SK-N-SH (cell line): ENCODE data around the gene F9. TPM values are rescaled to one million over a fixed set of nuclear protein-coding genes. Genes with fewer than 3 reads are reported as not detected.

Experiments
- CTCF ChIA-PET: fragments of 300-600, 350-600 bp; formaldehyde crosslinking; extraction: SDS; loops from one replicate; lab custom pipeline; 2021; lab: Yijun Ruan, JAX
- POLR2A ChIA-PET: fragments of 350-600 bp; sonication (Branson Sonifier 250); formaldehyde crosslinking; extraction: SDS; loops from one replicate; lab custom pipeline; 2020; ENCODE audit warnings: antibody characterized with exemption, inconsistent platforms; lab: Yijun Ruan, JAX
- DNase-seq: peaks from one replicate; pipeline ENCODE4 v3.0.0; 2012
- H2AFZ ChIP-seq: fragments of 200-600 bp; sonication (generic); 2 replicates; pipeline ENCODE4 v1.8.1; 2016; ENCODE audit warnings: antibody characterized with exemption, mild to moderate bottlenecking, low read depth
- H3F3A ChIP-seq: fragments of 200-600 bp; sonication (generic); replicated peaks from 2 replicates; pipeline ENCODE3; 2016; ENCODE audit warnings: antibody characterized with exemption, mild to moderate bottlenecking; ENCODE audit not compliant: insufficient read depth
- H3K27ac ChIP-seq, 2 experiments: fragments of 200-500 bp in 1 of 2; fragments of 200-600 bp in 1 of 2; sonication (Bioruptor generic) in 1 of 2; sonication (generic), shearing (Covaris generic) in 1 of 2; 2 replicates each; pipeline versions ENCODE4 v1.5.1 to v1.6.1; 2014 to 2016; ENCODE audit warnings: low read depth in 2 of 2, inconsistent platforms in 1 of 2, low read length in 1 of 2, mild to moderate bottlenecking in 1 of 2, mixed read lengths in 1 of 2
- H3K27me3 ChIP-seq: fragments of 200-600 bp; sonication (generic), shearing (Covaris generic); 2 replicates; pipeline ENCODE4 v1.6.1; 2016; ENCODE audit warnings: mixed run types; ENCODE audit not compliant: insufficient read depth
- H3K36me3 ChIP-seq, 2 experiments: fragments of 200-500 bp in 1 of 2; fragments of 200-600 bp in 1 of 2; sonication (Bioruptor generic) in 1 of 2; sonication (generic) in 1 of 2; replicated peaks in 1 of 2; 2 replicates each; pipeline versions ENCODE3 to v1.5.1; 2014 to 2016; ENCODE audit warnings: low read length in 1 of 2, mild to moderate bottlenecking in 1 of 2; ENCODE audit not compliant: insufficient read depth in 2 of 2, control insufficient read depth in 1 of 2
- H3K4me1 ChIP-seq, 2 experiments: fragments of 200-500 bp in 1 of 2; fragments of 200-600 bp in 1 of 2; sonication (Bioruptor generic) in 1 of 2; sonication (generic), shearing (Covaris generic) in 1 of 2; 2 replicates each; pipeline versions ENCODE4 v1.5.1 to v1.6.1; 2014 to 2016; ENCODE audit warnings: low read depth in 1 of 2, low read length in 1 of 2, mixed run types in 1 of 2; ENCODE audit not compliant: insufficient read depth in 2 of 2, control insufficient read depth in 1 of 2
- H3K4me2 ChIP-seq: fragments of 200-600 bp; sonication (generic), shearing (Covaris generic); 2 replicates; pipeline ENCODE4 v1.6.1; 2017; ENCODE audit warnings: mixed run types
- H3K4me3 ChIP-seq, 2 experiments: fragments of 200-500 bp in 1 of 2; fragments of 200-600 bp in 1 of 2; sonication (Bioruptor generic) in 1 of 2; sonication (generic), shearing (Covaris generic) in 1 of 2; 2 replicates each; pipeline versions ENCODE4 v1.5.1 to v1.8.1; 2014 to 2016; ENCODE audit warnings: low read depth in 2 of 2, inconsistent platforms in 1 of 2, low read length in 1 of 2, mild to moderate bottlenecking in 1 of 2, mixed read lengths in 1 of 2, moderate library complexity in 1 of 2
- H3K79me2 ChIP-seq: fragments of 200-600 bp; sonication (generic); 2 replicates; pipeline ENCODE4 v1.8.1; 2017; ENCODE audit warnings: mild to moderate bottlenecking; ENCODE audit not compliant: insufficient read depth
- H3K9ac ChIP-seq: fragments of 200-600 bp; sonication (generic); 2 replicates; pipeline ENCODE4 v1.6.1; 2017; ENCODE audit warnings: mixed run types
- H3K9me2 ChIP-seq: fragments of 200-600 bp; sonication (generic); 2 replicates; pipeline ENCODE4 v1.6.1; 2017; ENCODE audit warnings: mixed run types
- H3K9me3 ChIP-seq: fragments of 200-600 bp; sonication (generic); 2 replicates; pipeline ENCODE4 v1.6.1; 2017; ENCODE audit warnings: mixed run types, mild to moderate bottlenecking, moderate library complexity
- H4K20me1 ChIP-seq: fragments of 200-600 bp; sonication (generic); 2 replicates; pipeline ENCODE4 v1.6.1; 2017; ENCODE audit warnings: mild to moderate bottlenecking, mixed run types; ENCODE audit not compliant: insufficient read depth
- ELF1 ChIP-seq: IDR thresholded peaks from 2 replicates; pipeline ENCODE4 v1.4.0; 2012
- EZH2phosphoT487 ChIP-seq: fragments of 200-600 bp; sonication (generic); IDR thresholded peaks from 2 replicates; pipeline ENCODE4 v1.6.1; 2017; ENCODE audit warnings: low read depth, mixed run types, mild to moderate bottlenecking, antibody characterized with exemption, moderate library complexity, borderline replicate concordance
- FOXJ3 ChIP-seq: sonication (generic); formaldehyde crosslinking; IDR thresholded peaks from 2 replicates; pipeline ENCODE4 v1.5.1; 2020; ENCODE audit warnings: mild to moderate bottlenecking, missing genetic modification reagents
- JUND ChIP-seq: IDR thresholded peaks from 2 replicates; pipeline ENCODE4 v1.4.0; 2012
- NRF1 ChIP-seq: IDR thresholded peaks from 2 replicates; pipeline ENCODE4 v1.6.1; 2012; ENCODE audit warnings: low read depth, mild to moderate bottlenecking, low read length
- POLR2AphosphoS5 ChIP-seq: IDR thresholded peaks from 2 replicates; pipeline ENCODE4 v1.6.1; 2012; ENCODE audit warnings: low read depth, low read length
- RXRA ChIP-seq: IDR thresholded peaks from 2 replicates; pipeline ENCODE4 v1.4.0; 2012; ENCODE audit warnings: low read depth, mild to moderate bottlenecking, borderline replicate concordance
- SIN3A ChIP-seq: IDR thresholded peaks from 2 replicates; pipeline ENCODE4 v1.6.1; 2012; ENCODE audit warnings: low read depth, mild to moderate bottlenecking, low read length, moderate library complexity, borderline replicate concordance
- TAF1 ChIP-seq: IDR thresholded peaks from 2 replicates; pipeline ENCODE4 v1.6.1; 2012; ENCODE audit warnings: low read depth, mild to moderate bottlenecking, low read length, moderate library complexity, borderline replicate concordance
- TEAD4 ChIP-seq: IDR thresholded peaks from 2 replicates; pipeline ENCODE4 v1.4.0; 2012; ENCODE audit warnings: mild to moderate bottlenecking, borderline replicate concordance; ENCODE audit not compliant: insufficient read depth
- YY1 ChIP-seq: IDR thresholded peaks from 2 replicates; pipeline ENCODE4 v1.4.0; 2012; ENCODE audit warnings: low read depth, mild to moderate bottlenecking
- polyA plus RNA-seq, 3 experiments: library from polyadenylated mRNA; depleted of rRNA; stranded (reverse); fragments of >200 nt; gene quantifications; 2 replicates each; pipeline ENCODE4 v1.2.3, GENCODE V29; 2012
- TF ChIP-seq, protein P1 (sequence below): IDR thresholded peaks from 2 replicates; pipeline ENCODE4 v1.4.0; 2012; ENCODE audit warnings: low read depth, borderline replicate concordance
- TF ChIP-seq, protein P2 (sequence below): IDR thresholded peaks from 2 replicates; pipeline ENCODE4 v1.4.0; 2012; ENCODE audit warnings: low read depth, borderline replicate concordance
- TF ChIP-seq, protein P3 (sequence below): fragments of 200-600 bp; sonication (generic); IDR thresholded peaks from 2 replicates; pipeline ENCODE4 v1.6.1; 2017; ENCODE audit warnings: antibody characterized with exemption, mild to moderate bottlenecking, moderate library complexity
- TF ChIP-seq, protein P4 (sequence below): IDR thresholded peaks from 2 replicates; pipeline ENCODE4; 2012

Gene F9
- polyA plus RNA-seq, 1 of the 3 experiments (the other 2 are of a cell fraction) = not detected

DNA sequence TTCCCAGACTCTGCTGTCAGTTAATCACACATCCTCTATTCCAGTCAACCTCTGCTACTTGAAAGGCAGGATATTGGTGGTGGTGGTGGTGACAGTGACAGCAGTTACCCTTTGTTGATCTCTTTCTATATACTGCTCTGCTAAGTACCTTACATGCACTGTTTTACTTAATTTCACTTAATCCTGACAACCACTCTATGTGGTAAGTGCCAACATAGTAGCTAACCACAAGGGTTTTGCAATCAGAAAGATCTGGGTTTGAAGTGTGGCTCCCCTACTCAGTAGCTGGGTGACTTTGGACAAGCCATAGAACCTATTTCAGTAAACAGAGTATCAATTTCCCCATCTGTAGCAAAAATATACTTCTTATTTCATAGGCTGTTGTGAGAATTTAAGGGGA is 24.2 kb upstream of the F9 start:
- H3K79me2 ChIP-seq = no peaks in the 10 kb centered on the region

More for the DNA sequence above, 24.2 kb upstream of the F9 start:
- CTCF ChIA-PET = no interaction called here
- peaks cover 3% of the 10 kb centered on the region; the same call in 1 of the 2 replicates for H3K9me3 ChIP-seq
- TF ChIP-seq, protein P1, sequence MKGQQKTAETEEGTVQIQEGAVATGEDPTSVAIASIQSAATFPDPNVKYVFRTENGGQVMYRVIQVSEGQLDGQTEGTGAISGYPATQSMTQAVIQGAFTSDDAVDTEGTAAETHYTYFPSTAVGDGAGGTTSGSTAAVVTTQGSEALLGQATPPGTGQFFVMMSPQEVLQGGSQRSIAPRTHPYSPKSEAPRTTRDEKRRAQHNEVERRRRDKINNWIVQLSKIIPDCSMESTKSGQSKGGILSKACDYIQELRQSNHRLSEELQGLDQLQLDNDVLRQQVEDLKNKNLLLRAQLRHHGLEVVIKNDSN = no peak
- TF ChIP-seq ELF1 = no peak
- TF ChIP-seq, protein P2, sequence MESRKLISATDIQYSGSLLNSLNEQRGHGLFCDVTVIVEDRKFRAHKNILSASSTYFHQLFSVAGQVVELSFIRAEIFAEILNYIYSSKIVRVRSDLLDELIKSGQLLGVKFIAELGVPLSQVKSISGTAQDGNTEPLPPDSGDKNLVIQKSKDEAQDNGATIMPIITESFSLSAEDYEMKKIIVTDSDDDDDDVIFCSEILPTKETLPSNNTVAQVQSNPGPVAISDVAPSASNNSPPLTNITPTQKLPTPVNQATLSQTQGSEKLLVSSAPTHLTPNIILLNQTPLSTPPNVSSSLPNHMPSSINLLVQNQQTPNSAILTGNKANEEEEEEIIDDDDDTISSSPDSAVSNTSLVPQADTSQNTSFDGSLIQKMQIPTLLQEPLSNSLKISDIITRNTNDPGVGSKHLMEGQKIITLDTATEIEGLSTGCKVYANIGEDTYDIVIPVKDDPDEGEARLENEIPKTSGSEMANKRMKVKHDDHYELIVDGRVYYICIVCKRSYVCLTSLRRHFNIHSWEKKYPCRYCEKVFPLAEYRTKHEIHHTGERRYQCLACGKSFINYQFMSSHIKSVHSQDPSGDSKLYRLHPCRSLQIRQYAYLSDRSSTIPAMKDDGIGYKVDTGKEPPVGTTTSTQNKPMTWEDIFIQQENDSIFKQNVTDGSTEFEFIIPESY = no peak
- no peak for TF ChIP-seq SIN3A
- TF ChIP-seq RXRA = no peak
- TF ChIP-seq YY1 = no peak
- no peak for TF ChIP-seq EZH2phosphoT487
- TF ChIP-seq, protein P3, sequence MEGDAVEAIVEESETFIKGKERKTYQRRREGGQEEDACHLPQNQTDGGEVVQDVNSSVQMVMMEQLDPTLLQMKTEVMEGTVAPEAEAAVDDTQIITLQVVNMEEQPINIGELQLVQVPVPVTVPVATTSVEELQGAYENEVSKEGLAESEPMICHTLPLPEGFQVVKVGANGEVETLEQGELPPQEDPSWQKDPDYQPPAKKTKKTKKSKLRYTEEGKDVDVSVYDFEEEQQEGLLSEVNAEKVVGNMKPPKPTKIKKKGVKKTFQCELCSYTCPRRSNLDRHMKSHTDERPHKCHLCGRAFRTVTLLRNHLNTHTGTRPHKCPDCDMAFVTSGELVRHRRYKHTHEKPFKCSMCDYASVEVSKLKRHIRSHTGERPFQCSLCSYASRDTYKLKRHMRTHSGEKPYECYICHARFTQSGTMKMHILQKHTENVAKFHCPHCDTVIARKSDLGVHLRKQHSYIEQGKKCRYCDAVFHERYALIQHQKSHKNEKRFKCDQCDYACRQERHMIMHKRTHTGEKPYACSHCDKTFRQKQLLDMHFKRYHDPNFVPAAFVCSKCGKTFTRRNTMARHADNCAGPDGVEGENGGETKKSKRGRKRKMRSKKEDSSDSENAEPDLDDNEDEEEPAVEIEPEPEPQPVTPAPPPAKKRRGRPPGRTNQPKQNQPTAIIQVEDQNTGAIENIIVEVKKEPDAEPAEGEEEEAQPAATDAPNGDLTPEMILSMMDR = no peak
- TF ChIP-seq, protein P4, sequence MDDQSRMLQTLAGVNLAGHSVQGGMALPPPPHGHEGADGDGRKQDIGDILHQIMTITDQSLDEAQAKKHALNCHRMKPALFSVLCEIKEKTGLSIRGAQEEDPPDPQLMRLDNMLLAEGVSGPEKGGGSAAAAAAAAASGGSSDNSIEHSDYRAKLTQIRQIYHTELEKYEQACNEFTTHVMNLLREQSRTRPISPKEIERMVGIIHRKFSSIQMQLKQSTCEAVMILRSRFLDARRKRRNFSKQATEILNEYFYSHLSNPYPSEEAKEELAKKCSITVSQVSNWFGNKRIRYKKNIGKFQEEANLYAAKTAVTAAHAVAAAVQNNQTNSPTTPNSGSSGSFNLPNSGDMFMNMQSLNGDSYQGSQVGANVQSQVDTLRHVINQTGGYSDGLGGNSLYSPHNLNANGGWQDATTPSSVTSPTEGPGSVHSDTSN = no peak
- no peak for TF ChIP-seq TEAD4
- TF ChIP-seq POLR2AphosphoS5 = no peak
- no peak for TF ChIP-seq JUND
- no peak for TF ChIP-seq TAF1
- no peak for TF ChIP-seq FOXJ3 (CRISPR knock-in tag)
- no peak for TF ChIP-seq NRF1
- TF ChIP-seq, all 33 proteins: peak for 0
- Histone ChIP-seq H3K27ac (no peak overlapping the region), H4K20me1 (no peaks in the 10 kb centered on the region), H3K9ac (no peak overlapping the region), H3F3A (no peaks in the 10 kb centered on the region), H3K36me3 (no peaks in the 10 kb centered on the region), H3K4me2 (no peak overlapping the region), H3K4me1 (no peaks in the 10 kb centered on the region), H3K4me3 (no peak overlapping the region), H3K27me3 (no peaks in the 10 kb centered on the region), H3K9me2 (no peaks in the 10 kb centered on the region), H2AFZ (no peak overlapping the region)
- no peak for DNase-seq
- POLR2A ChIA-PET = no interaction called here
